Jurkat, Clone E6-1 (cell line): ENCODE results near the gene CHD3.
"Not testable (repeated sequence)": the region's sequence is repeated elsewhere in the genome, so short reads cannot be mapped to it uniquely, and the experiment has no call there.

Experiments
- DNase-seq: peaks from one replicate; pipeline ENCODE4 v3.0.0-alpha.2; 2011; ENCODE audit warnings: low read depth, low spot score
- H3K4me3 ChIP-seq: 2 replicates; pipeline ENCODE4 v1.5.1; 2011; ENCODE audit warnings: mild to moderate bottlenecking, low read length, control low read depth, moderate library complexity

CHD3 gene

GRCh38 chr17:7922845-7923628, 34.4 kb downstream of the CHD3 start:
- peak; percentile 80 for DNase-seq
- H3K4me3 ChIP-seq, result peak overlapping the region; percentile 45

- DNase-seq, result no peak
- H3K4me3 ChIP-seq, result no peak overlapping the region
Measured at GRCh38 chr17:7927596-7927995, 39.0 kb downstream of the CHD3 start.

GRCh38 chr17:7929158-7930023, 40.8 kb downstream of the CHD3 start, which contains the start of gene KCNAB3:
Gene KCNAB3, minus strand, starts transcription at chr17:7929856. Its CDS starts 421 bp downstream, at chr17:7929435.
- DNase-seq, result peak; percentile 58

GRCh38 chr17:7930841-7931631, 42.4 kb downstream of the CHD3 start:
- DNase-seq, result no peak

More at GRCh38 chr17:7929158-7930023, 40.8 kb downstream of the CHD3 start, which contains the start of gene KCNAB3:
- peak within 1 kb of the TSS; percentile 50 for H3K4me3 ChIP-seq

GRCh38 chr17:7931709-7932482, 43.3 kb downstream of the CHD3 start, which contains the start of the genes CNTROB and TRAPPC1:
Gene CNTROB, plus strand, starts transcription at chr17:7932206. Its CDS starts 874 bp downstream, at chr17:7933080.
Gene TRAPPC1, minus strand, starts transcription at chr17:7931946. Its CDS starts 117 bp downstream, at chr17:7931829.
- peak; percentile 98 for DNase-seq
- peak within 1 kb of the TSS; percentile 98 for H3K4me3 ChIP-seq

More at GRCh38 chr17:7930841-7931631, 42.4 kb downstream of the CHD3 start:
- H3K4me3 ChIP-seq, result peak overlapping the region; percentile 98

GRCh38 chr17:7932483-7932891, 43.9 kb downstream of the CHD3 start:
- DNase-seq, result no peak
- peak overlapping the region; percentile 98 for H3K4me3 ChIP-seq

- H3K4me3 ChIP-seq, result peak overlapping the region; percentile 98
- no peak for DNase-seq
Measured at GRCh38 chr17:7932949-7933348, 44.4 kb downstream of the CHD3 start.

GRCh38 chr17:7935859-7936258, 47.3 kb downstream of the CHD3 start:
- DNase-seq, result no peak

GRCh38 chr17:7940034-7940433, 51.4 kb downstream of the CHD3 start:
- DNase-seq, result no peak
- no peak overlapping the region for H3K4me3 ChIP-seq

More at GRCh38 chr17:7935859-7936258, 47.3 kb downstream of the CHD3 start:
- H3K4me3 ChIP-seq, result no peak overlapping the region

GRCh38 chr17:7940743-7941142, 52.2 kb downstream of the CHD3 start:
- DNase-seq, result no peak
- H3K4me3 ChIP-seq, result no peak overlapping the region

- DNase-seq, result no peak
- H3K4me3 ChIP-seq, result no peak overlapping the region
Measured at GRCh38 chr17:7943291-7943690, 54.7 kb downstream of the CHD3 start.

- H3K4me3 ChIP-seq, result no peak overlapping the region
- DNase-seq, result no peak
Measured at GRCh38 chr17:7944326-7944725, 55.7 kb downstream of the CHD3 start.

- no peak for DNase-seq
Measured at GRCh38 chr17:7945651-7946050, 57.1 kb downstream of the CHD3 start.

GRCh38 chr17:7946441-7946840, 57.9 kb downstream of the CHD3 start:
- DNase-seq, result no peak
- no peak overlapping the region for H3K4me3 ChIP-seq

More at GRCh38 chr17:7945651-7946050, 57.1 kb downstream of the CHD3 start:
- H3K4me3 ChIP-seq, result no peak overlapping the region

GRCh38 chr17:7947651-7948050, 59.1 kb downstream of the CHD3 start:
- no peak overlapping the region for H3K4me3 ChIP-seq
- DNase-seq, result no peak

- DNase-seq, result no peak
- no peak overlapping the region for H3K4me3 ChIP-seq
Measured at GRCh38 chr17:7950578-7950977, 62.0 kb downstream of the CHD3 start.

- no peak overlapping the region for H3K4me3 ChIP-seq
- no peak for DNase-seq
Measured at GRCh38 chr17:7951143-7951792, 62.7 kb downstream of the CHD3 start.

- not testable (repeated sequence) for H3K4me3 ChIP-seq, DNase-seq
Measured at GRCh38 chr17:7953266-7953665, 64.7 kb downstream of the CHD3 start.
